Ovary (tissue), 9 donors: ENCODE measurements around the gene IGF1R. TPM values are rescaled to one million over a fixed set of nuclear protein-coding genes. Genes with fewer than 3 reads are reported as not detected.

Experiments used
- DNase-seq, 5 donors: peaks; one replicate each; pipeline ENCODE4 v3.0.0-alpha.2; 2019 to 2020
- H3K27ac ChIP-seq, 2 donors: fragments of 200-600 bp; one replicate each; pipeline versions ENCODE4 v1.5.1 to v1.8.0; 2019 to 2022
- H3K27me3 ChIP-seq: fragments of 200-600 bp; one replicate; pipeline ENCODE4 v1.8.0; 2022
- H3K36me3 ChIP-seq: fragments of 200-600 bp; sonication (generic); one replicate; pipeline ENCODE4 v1.5.1; 2019
- H3K4me1 ChIP-seq: one replicate; pipeline ENCODE4 v1.8.1; 2013; ENCODE audit warnings: mild to moderate bottlenecking, moderate library complexity; ENCODE audit not compliant: insufficient read depth
- H3K4me3 ChIP-seq: fragments of 200-600 bp; sonication (generic); one replicate; pipeline ENCODE4 v1.5.1; 2017
- H3K9me3 ChIP-seq, 2 donors: fragments of 200-600 bp in 1 of 2; sonication (generic) in 1 of 2; one replicate each; pipeline versions ENCODE4 v1.5.1 to v1.8.1; 2013 to 2019; ENCODE audit warnings: mild to moderate bottlenecking in 1 of 2, moderate library complexity in 1 of 2
- EP300 ChIP-seq: sonication (generic); formaldehyde crosslinking; IDR thresholded peaks from one replicate; pipeline ENCODE4 v1.6.1; 2017; ENCODE audit warnings: antibody characterized with exemption
- POLR2A ChIP-seq: fragments of 450-650 bp; IDR thresholded peaks from one replicate; pipeline ENCODE4 v1.6.1; 2017; ENCODE audit warnings: antibody characterized with exemption, mild to moderate bottlenecking, moderate library complexity
- WGBS, 3 donors: extraction: QIAGEN DNeasy Blood & Tissue Kit in 1 of 3; methylation state at CpG; one replicate each; pipeline versions ENCODE4 v1.1.5 to v1.1.7; 2013 to 2017; 5-methylcytosine and 5-hydroxymethylcytosine counted together
- intact Hi-C, 4 donors: fragments of 100-400 bp; cut with DNase I; formaldehyde crosslinking; loops; one replicate each; pipeline versions ENCODE4 v1.11.0 to v1.15.1; 2022 to 2023
- polyA plus RNA-seq, 2 donors: library from polyadenylated mRNA; stranded (reverse); fragments of 200-250 nt in 1 of 2; fragments of 350-450 nt in 1 of 2; fragmentation: Illumina TruSeq in 1 of 2; extraction: RNeasy Lipid Tissue Mini Kit (QIAGEN cat#74804) in 1 of 2; gene quantifications; one replicate each; pipeline ENCODE4 v1.2.3, GENCODE V29; 2013 to 2014
- total RNA-seq, 7 donors: library from RNA; depleted of rRNA in 2 of 7; stranded (reverse); fragments of >200 nt in 2 of 7; fragmentation: NEBNext Ultra II Directional in 3 of 7; extraction: Animal tissue kit (Norgen Biotek cat#: 25700) in 3 of 7; gene quantifications; one replicate each; pipeline versions ENCODE4 v1.1.0 to v1.2.4, GENCODE V29; 2016 to 2023
- TF ChIP-seq, protein P1 (sequence below), 3 donors: fragments of 450-650 bp in 2 of 3; fragments of 200-600 bp in 1 of 3; IDR thresholded peaks; one replicate each; pipeline versions ENCODE4 v1.5.1 to v1.8.0; 2016 to 2022; ENCODE audit warnings: antibody characterized with exemption in 3 of 3, mild to moderate bottlenecking in 1 of 3
- donor health status: DM: no; HTN: no; CAD: no; lungs with moderate emphysema.
- donor health status: DM: no; HTN: no; CAD: no.
- donor health status: Bipolar disorder and iron deficiency.
- donor health status: DM: yes; HTN: yes; CAD: no.
- donor health status: DM: no; HTN: no; CAD: no.
- donor health status: DM: yes; HTN: yes; CAD: no.

IGF1R gene
- total and polyA plus RNA-seq, 9 donors: 15.4 to 88.7 (median 68.9) TPM

DNA sequence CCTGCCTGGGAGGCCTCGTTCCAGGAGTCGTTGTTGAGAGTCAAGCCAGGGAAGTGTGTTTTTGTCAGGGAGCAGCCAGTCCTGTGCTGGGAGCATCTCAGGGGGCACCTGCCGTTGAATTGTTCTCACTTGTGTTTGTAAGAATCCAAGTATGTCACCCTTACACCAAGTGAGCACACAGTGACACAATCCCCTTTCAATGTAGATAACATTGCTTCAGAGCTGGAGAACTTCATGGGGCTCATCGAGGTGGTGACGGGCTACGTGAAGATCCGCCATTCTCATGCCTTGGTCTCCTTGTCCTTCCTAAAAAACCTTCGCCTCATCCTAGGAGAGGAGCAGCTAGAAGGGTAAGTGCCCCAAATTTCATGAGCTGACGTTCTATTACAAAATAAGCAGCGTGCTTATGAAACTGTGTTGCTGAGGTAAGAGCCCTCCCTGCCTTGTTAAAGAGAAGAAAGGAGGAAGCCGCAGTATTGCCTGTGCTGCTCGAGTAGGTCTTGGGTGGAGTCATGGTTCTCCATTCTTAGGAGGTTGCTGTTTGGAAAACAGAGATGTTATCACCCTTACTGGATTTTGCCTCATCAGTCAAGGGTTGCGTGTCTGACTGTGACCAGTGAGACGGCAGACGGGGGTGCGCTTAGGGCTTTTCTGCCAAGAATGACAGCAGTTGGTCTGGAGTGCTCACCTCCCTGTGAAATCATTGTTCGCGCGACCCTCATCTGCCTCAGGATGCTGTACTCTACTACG lies 251.1 kb downstream of the IGF1R start:
- H3K4me3 ChIP-seq: no peak overlapping the region
- TF ChIP-seq POLR2A (no peak), EP300 (no peak)
- TF ChIP-seq, protein P1, sequence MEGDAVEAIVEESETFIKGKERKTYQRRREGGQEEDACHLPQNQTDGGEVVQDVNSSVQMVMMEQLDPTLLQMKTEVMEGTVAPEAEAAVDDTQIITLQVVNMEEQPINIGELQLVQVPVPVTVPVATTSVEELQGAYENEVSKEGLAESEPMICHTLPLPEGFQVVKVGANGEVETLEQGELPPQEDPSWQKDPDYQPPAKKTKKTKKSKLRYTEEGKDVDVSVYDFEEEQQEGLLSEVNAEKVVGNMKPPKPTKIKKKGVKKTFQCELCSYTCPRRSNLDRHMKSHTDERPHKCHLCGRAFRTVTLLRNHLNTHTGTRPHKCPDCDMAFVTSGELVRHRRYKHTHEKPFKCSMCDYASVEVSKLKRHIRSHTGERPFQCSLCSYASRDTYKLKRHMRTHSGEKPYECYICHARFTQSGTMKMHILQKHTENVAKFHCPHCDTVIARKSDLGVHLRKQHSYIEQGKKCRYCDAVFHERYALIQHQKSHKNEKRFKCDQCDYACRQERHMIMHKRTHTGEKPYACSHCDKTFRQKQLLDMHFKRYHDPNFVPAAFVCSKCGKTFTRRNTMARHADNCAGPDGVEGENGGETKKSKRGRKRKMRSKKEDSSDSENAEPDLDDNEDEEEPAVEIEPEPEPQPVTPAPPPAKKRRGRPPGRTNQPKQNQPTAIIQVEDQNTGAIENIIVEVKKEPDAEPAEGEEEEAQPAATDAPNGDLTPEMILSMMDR (IDR thresholded peaks at IDR 0.05): no peak
- H3K27me3 ChIP-seq: no peaks in the 10 kb centered on the region
- DNase-seq: no peak
- no peaks in the 10 kb centered on the region for H3K36me3 ChIP-seq
- H3K27ac ChIP-seq: peak overlapping the region in 1 of 2 donors; percentile 76
- H3K4me1 ChIP-seq: peaks cover 23% of the 10 kb centered on the region
- intact Hi-C loops: no loop called here
- no peaks in the 10 kb centered on the region for H3K9me3 ChIP-seq
- 75 to 80% (median 79%) methylated on average over 20 of the region's 20 CpGs for WGBS, 3 donors

DNA sequence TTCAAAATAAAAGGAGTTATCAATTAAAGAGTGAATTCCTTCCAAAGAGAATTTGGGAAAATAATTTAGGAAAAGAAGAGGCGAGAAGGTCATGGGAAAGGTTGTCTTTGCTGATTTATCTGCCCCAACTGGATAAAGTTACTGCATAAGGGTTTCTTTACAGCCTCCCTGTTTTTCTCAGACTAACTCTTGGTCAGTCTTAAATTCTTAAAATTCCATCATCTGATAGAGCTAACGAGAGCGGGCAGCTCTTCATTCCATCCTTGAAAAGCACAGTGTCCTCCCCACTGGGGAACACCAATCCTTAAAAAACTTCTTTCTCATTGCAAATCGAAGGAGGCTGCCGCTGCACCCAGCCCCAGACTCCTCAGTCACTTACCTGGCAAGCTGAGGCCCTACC lies 252.0 kb downstream of the IGF1R start:
- intact Hi-C loops: no loop called here
- peak overlapping the region in 1 of 2 donors; percentile 22 for H3K27ac ChIP-seq
- no peaks in the 10 kb centered on the region for H3K36me3 ChIP-seq
- no peak for TF ChIP-seq POLR2A
- TF ChIP-seq EP300: no peak
- TF ChIP-seq, protein P1 (IDR thresholded peaks at IDR 0.05): no peak
- H3K9me3 ChIP-seq: no peaks in the 10 kb centered on the region
- DNase-seq: no peak
- H3K4me3 ChIP-seq: no peak overlapping the region
- H3K27me3 ChIP-seq: no peaks in the 10 kb centered on the region
- 5 to 11% (median 8%) methylated on average over 5 of the region's 5 CpGs for WGBS, 3 donors
- peaks cover 22% of the 10 kb centered on the region for H3K4me1 ChIP-seq

DNA sequence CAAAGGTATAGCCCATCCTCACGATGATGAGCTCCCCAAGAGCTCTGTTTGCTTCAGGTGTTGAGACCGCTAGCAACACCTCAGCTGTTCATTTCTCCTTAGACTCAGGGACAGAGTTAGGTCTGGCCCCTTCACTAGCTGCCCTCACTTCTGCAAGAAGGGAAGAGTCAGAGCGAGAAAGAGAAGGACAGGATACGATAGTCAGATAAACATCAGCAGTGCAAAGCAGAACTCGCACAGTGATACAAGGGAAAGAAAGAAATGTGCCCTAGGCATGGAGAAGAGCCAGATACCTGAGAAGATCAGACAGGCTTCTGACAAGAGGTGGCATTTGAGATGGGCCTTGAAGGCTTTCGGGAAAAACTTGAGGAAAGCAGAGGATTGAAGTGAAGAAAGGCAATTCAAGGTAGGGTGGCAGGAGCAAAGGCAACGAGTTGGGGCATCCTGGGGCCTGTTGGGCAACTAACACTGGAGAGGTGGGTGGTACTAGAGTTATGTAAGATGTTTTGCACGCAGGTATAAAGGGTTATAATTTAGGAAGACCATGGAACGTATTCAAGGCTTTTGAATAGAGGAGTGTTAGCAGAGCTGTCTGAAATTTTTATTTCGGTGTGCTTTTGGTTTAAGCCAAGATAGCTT lies 253.2 kb downstream of the IGF1R start:
- intact Hi-C loops: no loop called here
- Histone ChIP-seq H3K27me3 (no peaks in the 10 kb centered on the region), H3K4me3 (no peak overlapping the region), H3K4me1 (peaks cover 18% of the 10 kb centered on the region), H3K9me3 (no peaks in the 10 kb centered on the region), H3K27ac (peak overlapping the region in 1 of 2 donors; percentile 1), H3K36me3 (no peaks in the 10 kb centered on the region)
- DNase-seq: no peak
- TF ChIP-seq, protein P1 (IDR thresholded peaks at IDR 0.05): no peak
- WGBS, 3 donors: 59 to 71% (median 67%) methylated on average over 10 of the region's 10 CpGs

DNA sequence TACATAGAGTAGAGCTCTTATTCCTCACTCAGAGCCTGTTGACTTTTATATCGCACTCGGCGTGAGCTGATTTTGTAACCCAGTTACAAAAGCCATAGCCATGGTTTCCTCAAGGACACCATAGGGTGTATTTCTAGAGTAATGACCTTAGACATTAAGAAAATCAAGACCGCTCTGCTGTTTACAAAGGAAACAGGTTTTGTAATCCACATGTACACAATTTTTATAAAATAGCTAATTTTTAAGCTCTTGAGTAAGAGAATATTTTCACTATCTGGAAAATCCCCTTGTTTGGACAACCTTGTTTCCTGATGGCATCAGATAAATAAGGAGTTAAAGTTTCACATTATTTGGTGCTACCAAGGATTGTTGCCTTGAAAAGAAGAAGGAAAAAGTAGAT lies 254.6 kb downstream of the IGF1R start:
- H3K9me3 ChIP-seq: no peaks in the 10 kb centered on the region
- H3K27ac ChIP-seq: no peak overlapping the region
- 72 to 89% (median 83%) methylated on average over 4 of the region's 4 CpGs for WGBS, 3 donors
- H3K4me1 ChIP-seq: peaks cover 11% of the 10 kb centered on the region
- H3K27me3 ChIP-seq: no peaks in the 10 kb centered on the region
- no peak overlapping the region for H3K4me3 ChIP-seq
- TF ChIP-seq, protein P1 (IDR thresholded peaks at IDR 0.05): no peak
- TF ChIP-seq EP300 (no peak), POLR2A (no peak)
- DNase-seq: no peak
- H3K36me3 ChIP-seq: no peaks in the 10 kb centered on the region
- intact Hi-C loops: no loop called here
